DMS114 treated with DMSO at 0.1 percent for 48 hours (cell line): ENCODE data around the gene PHF12.
"Not testable (repeated sequence)": the region's sequence is repeated elsewhere in the genome, so short reads cannot be mapped to it uniquely, and the experiment has no call there.

ENCODE experiments used
- DNase-seq: peaks from one replicate; lab custom pipeline; 2025; ENCODE audit not compliant: unreplicated experiment; lab: John Stamatoyannopoulos, UW

PHF12 gene

DNA sequence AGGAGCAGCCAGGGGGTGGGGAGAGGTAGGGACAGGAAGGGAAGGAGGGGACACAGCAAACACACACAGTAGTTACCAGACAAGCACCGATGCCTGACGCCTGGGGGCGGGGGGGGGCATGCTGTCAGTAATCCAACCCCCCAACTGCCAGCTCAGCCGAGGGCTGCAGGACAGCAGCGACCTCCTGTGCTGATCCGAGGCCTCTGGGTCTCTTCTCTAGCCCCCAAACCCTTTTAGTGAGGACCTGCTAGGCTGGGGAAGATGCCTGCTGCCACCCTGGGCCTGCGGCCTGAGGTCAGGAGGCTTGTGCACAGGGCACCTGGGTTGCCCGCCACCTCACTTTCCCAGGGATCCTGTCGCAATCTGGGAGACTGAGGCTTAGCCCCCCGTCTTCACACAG lies 65.4 kb downstream of the PHF12 start:
- DNase-seq = no peak

DNA sequence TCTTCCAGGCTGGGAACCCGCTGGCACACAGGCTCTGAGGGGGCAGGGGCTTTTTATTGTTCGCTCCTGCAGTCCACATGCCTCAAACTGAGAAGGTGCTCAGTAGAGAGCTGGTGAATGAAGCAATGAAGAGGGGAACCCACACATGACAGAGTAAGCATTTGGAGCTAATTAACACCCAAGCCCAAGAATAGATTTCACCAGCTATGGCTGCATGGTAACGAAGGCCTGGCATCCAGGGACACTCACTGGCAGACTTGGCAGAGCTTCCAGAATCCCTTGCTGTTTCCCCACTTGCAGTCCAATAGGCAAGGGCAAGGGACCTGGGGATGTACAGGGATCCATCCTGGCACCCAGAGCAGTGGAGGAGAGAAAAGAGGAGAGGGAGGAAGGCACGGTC lies 66.0 kb downstream of the PHF12 start:
- no peak for DNase-seq

DNA sequence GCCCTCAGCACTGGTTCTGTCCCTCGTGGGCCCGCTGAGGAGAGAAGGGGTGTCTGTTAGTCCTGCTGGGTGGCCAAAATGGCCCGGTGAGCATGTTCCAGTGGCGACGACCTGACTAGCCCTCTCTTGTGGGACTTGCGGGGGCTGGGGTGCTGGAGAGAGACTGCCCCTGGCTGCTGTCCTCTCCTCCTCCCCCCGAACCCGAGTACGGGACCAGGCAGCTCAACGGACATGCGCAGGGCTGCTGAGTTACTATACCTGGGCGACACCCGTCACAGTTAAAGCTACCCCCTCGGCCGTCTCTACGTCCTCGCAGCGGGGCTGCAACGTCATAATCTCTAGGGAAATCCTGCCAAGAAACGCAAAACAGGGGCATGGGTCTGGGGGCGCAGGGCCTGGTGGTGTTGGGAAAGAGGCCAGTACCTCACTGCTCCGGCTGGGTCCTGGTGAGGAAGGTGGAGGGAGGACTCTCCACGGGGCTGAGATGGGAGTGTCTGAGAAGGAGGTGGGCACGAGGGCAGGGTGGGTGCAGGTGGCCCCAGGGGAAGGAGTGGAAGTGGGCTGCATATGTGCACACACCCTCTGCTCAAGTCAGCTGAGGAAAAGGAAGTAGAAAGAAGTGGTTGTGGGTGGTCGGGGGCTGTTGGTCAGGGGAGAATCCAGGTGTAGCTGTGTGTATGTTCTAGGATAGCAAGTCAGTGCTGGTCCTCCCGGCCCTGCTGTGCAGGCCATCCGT lies 67.2 kb downstream of the PHF12 start:
- DNase-seq = no peak

DNA sequence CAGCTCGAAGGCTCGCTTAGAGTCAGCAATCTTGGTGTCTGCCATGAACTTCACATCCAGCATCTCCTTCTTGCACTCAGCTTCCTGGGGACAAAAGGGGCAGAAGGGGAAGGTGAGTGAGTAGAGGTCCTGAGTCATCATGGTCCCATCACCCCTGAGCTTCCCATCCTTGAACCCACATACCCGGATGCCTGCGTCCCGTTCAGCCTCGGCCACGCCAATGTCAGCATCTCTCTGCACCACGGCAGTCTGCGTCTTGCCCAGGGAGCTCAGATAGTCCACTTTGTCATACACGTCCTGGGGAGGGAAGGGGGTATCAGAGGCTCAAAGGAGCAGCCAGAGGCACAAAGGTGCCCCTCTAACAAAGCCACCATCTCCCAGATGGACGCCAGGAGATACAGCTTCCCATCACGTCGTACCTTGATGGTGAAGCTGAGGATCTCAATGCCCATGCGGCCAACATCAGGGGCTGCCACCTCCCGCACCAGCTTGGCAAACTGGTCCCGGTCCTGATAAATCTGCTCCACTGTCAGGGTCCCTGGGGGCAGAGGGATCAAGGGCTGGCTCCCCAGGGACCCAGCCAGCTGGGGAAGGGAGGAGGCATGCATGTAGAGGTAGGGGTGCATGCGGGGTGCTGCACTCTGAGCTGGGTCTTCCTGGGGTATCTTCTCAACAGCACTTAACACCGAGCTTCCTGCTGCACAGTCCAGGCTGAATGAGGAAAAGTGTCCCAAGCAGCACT lies 69.0 kb downstream of the PHF12 start:
- no peak for DNase-seq

DNA sequence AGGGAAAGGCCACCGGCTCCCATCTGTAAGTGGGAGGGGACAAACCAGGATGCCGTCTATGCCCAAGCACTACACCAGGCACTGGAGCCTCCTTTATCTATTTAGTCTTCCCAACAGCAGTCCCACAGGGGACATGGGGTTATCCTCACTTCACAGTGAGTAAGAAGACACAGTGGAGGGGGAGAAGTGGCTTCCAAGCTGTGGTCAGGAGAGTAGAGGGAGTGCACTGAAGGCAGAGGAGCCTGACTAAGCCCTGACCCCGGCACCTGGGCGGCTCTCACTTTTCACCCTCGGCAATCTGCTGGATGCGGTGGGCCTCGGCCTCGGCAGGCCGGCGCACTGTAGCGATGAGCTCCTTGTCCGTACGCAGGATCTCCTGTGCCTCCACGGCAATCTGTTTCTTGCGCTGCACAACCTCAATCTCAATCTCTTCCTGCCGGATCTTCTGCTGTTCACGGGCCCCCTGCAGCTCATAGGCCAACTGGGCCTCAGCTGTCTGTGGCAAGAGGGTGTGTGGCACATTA lies 69.7 kb downstream of the PHF12 start:
- no peak for DNase-seq

DNA sequence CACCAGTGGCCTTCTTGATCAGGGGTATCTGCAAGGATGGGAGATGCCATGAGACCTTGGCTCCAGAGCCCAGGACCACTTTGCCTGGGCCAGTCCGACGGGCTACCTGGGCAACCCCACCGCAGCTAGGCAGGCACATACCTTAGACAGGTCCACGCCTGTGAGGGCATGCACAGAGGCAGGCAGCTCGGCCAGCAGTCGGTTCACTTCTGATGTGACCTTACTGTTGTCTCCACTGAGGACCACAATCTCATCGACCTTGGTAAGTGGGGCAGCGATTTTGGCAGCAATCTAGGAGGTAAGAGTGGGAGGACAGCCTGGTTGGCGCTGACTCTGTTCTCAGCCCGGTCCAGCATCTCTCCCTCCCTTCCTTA lies 70.8 kb downstream of the PHF12 start:
- no peak for DNase-seq

DNA sequence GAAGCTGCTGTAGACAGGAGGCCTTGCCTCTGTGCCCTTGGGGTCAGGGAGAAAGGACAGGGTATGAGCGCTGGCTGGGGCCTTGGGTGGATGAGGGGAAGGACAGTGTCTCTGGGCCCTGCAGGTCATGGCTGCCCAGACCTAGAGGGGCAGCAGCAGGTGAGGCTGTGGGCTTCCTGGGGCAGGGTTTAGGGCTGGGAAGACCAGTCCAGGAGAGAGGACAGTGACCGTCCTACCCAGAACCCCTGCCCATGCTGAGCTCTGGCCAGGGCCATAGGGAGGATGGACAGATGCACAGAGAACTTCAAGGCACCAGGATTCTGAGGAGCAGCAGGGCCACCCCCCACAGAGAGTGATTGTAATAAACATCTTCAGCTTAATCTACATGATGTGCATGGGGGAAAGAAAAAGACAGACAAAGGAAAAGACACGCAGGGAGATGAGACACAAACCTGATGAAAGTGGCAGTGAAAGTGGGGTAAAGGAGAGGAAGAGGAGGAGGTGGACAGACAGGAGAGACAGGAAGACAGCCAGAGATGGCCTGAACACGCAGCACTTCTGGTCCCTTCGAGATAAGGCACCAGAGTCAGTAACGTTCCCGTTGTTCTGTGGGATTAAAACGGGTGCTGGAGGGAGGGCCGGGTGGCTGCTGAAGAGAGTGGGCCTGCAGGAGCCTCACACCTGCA lies 71.3 kb downstream of the PHF12 start:
- DNase-seq = no peak

DNA sequence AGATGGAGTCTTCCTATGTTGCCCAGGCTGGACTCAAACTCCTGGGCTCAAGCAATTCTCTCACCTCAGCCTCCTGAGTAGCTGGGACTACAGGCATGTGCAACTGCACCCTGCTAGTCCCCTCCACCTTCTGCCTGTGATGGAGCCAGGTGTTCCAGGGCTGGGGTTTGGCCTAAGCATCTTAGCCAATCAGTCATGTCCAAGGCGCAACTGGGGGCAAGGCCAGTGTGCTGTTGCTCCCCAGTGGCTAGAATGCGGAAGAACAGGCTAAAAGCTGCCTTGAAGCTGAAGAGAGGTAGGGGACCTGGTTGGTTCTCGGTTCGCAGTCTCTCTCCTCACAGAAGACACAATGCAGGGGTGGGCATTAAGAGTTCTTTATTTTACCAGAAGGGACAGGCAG lies 72.3 kb downstream of the PHF12 start:
- peak; percentile 15 for DNase-seq

DNA sequence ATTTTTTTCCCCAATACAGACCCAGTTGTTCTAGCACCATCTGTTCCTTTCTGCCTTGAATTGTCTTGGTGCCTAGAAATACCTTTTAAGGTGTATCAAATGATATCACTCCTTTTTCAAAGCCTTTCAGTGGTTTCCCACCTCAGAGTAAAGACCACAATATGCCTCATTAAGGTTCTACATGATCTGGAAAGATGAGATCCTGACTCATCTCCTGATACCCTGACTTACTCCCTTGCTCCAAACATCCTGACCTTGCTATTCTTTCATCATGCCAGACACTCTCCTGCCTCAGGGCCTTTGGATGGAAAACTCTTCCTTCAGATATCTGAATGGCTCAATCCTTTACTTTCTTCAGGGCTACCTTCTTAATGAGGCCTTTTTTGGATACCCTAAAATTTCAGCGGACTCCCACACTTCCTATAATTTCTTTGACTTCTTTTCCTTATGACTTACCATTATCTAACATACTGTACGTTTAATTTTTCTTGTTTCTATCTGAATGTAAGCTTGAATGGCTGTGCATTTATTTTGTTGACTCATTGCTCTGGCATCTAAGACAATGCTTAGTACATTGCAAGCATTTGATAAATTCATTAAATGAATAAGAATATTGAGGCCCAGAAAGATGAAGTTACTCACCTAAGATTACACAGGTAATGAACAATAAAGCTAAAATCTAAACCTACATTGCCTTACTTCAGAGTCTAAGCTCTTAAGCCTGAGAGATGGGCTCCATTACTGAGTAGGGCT lies 73.0 kb downstream of the PHF12 start:
- DNase-seq = no peak

DNA sequence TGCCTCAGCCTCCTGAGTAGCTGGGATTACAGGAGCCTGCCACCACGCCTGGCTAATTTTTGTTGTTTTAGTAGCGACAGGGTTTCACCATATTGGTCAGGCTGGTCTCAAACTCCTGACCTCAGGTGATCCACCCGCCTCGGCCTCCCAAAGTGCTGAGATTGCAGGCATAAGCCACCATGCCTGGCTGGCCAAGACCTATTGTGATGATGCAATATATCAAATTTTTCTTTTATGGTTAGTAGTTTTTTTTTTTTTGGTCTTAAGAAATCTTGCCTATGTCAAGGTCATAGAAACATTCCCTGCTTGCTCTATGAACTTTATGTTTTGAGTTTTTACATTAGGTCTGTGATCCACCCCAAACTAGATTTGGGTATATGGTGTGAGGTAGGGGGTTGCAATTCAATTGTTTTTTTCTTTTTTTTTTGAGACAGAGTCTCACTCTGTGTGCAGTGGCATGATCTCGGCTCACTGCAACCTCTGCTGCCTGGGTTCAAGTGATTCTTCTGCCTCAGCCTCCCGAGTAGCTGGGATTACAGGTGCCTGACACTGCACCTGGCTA lies 74.1 kb downstream of the PHF12 start:
- DNase-seq = not testable (repeated sequence)

DNA sequence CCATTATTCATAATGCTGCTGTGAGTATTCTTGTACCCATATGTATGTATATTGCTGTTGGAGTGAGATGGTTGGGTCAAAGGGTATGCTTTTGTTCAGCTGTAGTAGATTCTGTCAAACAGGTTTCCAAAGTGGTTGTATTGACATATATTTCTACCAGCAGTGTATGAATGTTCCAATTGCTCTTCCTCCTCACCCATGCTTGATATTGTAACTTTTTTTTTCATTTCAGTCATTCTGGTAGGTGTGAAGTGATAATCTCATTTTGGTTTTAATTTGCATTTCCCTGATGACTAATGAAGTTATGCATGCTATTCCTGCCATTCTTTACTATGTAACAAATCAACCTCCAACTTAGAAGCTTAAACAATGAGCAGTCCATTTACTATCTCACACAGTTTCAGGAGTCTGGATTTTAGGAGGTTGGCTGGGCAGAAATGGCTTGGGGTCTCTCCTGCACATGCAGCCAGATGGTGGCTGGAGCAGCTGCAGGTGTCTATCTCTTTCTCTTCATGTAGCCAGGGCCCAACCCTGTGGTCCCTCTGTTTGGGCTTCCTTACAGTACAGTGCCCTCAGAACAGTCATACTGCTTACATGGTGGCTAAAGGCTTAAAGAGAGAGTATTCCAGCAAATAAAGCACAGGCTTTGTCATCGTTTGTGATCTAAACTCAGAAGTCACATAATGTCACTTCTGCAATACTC lies 75.3 kb downstream of the PHF12 start:
- no peak for DNase-seq

DNA sequence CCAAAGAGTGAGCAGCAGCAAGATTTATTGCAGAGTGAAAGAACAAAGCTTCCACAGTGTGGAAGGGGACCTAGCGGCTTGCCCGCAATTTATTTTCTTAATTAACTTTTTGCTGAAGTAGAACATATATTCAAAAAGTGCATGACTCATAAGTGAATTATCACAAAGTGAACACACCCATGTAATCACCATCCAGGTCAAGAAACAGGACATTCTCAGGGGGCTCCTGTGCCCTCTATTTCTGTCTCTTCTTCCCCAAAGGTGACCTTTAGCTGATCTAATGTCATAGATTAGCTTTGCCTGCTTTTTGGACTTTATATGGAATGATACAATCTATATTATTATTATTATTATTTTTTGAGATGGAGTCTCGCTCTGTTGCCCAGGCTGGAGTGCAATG lies 76.6 kb downstream of the PHF12 start:
- no peak for DNase-seq

DNA sequence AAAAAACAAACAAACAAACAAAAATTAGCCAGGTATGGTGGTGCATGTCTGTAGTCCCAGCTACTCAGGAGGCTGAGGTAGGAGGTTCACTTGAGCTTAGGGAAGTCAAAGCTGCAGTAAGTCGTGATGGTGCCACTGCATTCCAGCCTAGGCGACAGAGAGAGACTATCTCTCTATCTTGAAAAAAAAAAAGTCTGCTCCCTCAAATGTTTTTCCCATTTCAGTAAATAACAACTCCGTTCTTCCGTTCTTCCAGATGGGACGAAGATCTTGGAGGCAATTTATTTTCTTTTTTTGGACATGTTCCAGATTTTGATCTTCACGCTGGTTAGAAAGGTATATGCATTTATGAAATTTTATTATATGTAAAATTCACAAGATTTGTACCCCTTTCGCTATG lies 77.5 kb downstream of the PHF12 start:
- DNase-seq = no peak

DNA sequence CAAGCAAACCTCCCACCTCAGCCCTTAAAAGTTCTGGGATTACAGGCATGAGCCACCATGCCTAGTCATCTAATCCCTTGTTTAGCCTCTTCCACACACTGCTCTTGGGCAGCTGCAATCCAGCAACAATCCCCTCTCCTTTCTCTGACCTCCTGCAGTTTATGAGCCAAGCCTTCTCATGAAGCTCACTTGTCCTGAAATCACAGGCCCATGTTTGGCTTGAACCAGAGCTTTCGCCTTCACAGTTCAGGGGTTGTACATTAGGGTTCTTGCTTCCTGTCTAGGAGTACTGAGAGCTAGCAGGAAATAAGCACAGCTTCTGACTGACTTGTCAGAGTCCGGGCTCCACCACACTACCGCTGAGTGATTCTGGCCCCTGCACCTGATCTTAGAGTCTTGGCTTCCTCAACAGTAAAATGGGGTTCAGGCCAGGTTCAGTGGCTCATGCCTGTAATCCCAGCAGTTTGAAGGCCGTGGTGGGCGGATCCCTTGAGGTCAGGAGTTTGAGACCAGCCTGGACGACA lies 80.2 kb downstream of the PHF12 start:
- no peak for DNase-seq

DNA sequence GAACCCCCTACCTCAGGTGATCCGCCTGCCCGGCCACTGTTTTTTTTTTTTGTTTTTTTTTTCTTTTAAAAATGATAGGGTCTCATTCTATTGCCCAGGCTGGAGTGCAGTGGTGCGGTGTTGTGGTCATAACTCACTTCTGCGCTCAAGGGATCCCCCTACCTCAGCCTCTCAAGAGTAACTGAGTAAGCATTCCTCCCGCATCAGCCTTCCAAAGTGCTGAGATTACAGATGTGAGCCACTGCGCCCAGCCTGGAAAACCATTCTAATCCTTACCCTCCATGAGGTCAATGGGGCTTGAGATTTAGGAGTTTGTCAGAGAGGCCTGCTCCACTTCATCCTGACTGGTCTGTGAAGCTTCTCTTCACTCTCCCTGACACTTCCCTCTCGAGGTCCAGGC lies 84.0 kb downstream of the PHF12 start:
- no peak for DNase-seq

DNA sequence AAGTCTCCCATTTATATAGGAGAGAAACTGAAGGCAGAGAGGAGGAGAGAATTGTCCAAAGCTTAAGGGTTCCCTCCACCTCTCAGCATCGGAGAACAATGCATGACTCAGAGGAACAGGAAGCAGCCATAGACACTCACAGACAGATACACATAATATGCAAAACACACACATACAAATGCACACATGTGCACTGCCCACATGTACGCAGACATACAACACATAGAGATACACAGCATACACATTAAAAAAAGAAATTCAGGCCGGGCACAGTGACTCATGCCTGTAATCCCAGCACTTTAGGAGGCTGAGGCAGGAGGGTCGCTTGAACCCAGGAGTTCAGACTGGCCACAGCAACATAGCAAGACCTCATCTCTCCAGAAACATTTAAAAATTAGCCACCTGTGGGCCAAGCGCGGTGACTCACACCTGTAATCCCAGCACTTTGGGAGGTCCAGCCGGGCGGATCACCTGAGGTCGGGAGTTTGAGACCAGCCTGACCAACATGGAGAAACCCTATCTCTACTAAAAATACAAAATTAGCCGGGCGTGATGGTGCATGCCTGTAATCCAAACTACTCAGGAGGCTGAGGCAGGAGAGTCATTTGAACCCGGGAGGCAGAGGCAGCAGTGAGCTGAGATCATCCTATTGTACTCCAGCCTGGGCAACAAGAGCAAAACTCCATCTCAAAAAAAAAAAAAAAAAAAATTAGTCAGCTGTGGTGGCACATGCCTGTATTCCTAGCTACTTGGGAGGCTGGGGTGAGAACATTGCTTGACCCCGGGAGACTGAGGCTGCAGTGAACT lies 85.2 kb downstream of the PHF12 start:
- DNase-seq = no peak

DNA sequence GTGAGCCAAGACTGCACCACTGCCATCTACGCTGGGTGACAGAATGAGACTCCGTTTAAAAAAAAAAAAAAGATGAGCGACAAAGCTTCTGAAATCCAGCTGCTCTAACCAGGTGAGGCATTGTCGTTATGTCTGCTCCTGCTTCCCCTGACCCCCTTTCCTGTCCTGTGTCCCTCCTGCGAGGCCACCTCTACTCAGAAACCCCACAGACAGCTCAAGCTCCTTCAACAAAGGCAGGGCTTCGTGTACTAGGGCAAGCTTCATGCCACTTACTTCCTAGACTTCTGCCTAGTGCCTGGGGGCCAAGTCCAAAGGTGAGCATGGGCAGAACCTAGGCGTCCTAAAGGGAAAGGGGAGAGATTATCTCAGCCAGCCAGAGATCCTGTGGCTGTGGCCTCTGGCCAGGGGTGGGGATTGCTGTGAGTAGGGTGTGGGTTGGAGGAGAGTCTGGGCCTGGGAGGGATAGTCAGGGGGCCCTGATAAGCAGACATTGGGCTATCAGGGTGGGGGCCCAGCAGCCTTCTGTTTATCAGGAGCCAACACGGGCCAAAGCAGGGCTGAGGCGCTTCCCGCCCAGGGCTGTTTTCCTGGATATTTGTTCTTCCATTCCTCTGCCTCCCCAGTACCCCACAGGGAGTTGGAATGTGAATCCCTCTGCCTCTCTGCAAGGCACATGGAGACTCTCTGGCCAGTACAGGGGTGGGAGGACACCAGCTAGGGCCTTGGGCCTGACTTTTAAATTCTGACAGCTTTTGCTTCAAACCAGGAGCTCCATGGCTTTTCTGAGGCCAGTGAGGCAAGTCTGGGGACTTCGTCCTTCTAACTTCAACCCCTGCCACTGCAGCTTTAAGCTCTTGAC lies 86.1 kb downstream of the PHF12 start:
- DNase-seq = no peak

DNA sequence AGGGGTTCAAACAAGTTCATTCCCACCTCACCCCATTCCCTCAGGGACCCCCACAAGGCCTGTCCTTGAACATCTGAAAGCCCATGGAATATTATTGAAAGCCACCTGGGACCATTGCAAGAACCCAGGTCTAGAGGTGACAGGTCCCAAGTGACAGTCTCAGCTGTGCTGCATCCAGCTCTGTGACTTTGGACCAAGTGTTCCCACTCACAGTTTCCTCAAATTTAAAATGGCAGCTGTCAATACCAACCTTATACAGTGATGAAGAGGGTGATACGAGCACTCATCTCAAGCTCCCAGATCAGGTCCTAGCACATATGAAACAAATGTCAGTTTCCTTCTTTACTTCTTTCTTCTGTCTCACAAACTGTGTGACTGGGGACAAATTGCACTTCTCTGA lies 87.4 kb downstream of the PHF12 start:
- no peak for DNase-seq
